Astrocyte of the cerebellum (primary cell): Measurements from ENCODE around the gene WDFY1.

Experiments used
- DNase-seq: peaks from one replicate; pipeline ENCODE4 v3.0.0-alpha.2; 2011; ENCODE audit warnings: low read depth
- H3K4me3 ChIP-seq: 2 replicates; pipeline ENCODE4 v1.5.1; 2011; ENCODE audit warnings: mild to moderate bottlenecking, low read depth, low read length, moderate library complexity
- CTCF ChIP-seq: IDR thresholded peaks from 2 replicates; pipeline ENCODE4 v1.5.1; 2012; ENCODE audit warnings: low read length, low read depth, moderate library complexity, mild to moderate bottlenecking; ENCODE audit errors: missing control alignments
- in situ Hi-C: cut with HindIII; loops from 2 replicates; pipeline ENCODE4 v1.10.0; 2017; ENCODE audit warnings: low sequenced_read_pairs

The WDFY1 gene

GRCh38 chr2:223900531-223900930 is 44.6 kb downstream of the WDFY1 start:
- H3K4me3 ChIP-seq, result no peak overlapping the region
- in situ Hi-C loops, result no loop called here
- TF ChIP-seq CTCF, result no peak
- no peak for DNase-seq

GRCh38 chr2:223900066-223900465 is 45.1 kb downstream of the WDFY1 start:
- no peak for TF ChIP-seq CTCF
- DNase-seq, result no peak
- in situ Hi-C loops, result no loop called here
- H3K4me3 ChIP-seq, result no peak overlapping the region

- no peak for DNase-seq
- no peak for TF ChIP-seq CTCF
- H3K4me3 ChIP-seq, result no peak overlapping the region
- in situ Hi-C loops, result no loop called here
Measured at GRCh38 chr2:223897669-223898330, 47.3 kb downstream of the WDFY1 start.

- H3K4me3 ChIP-seq, result no peak overlapping the region
- no peak for TF ChIP-seq CTCF
- in situ Hi-C loops, result no loop called here
- peak; percentile 9 for DNase-seq
Measured at GRCh38 chr2:223896833-223897311, 48.3 kb downstream of the WDFY1 start.

- no peak overlapping the region for H3K4me3 ChIP-seq
- DNase-seq, result no peak
- in situ Hi-C loops, result no loop called here
- TF ChIP-seq CTCF, result no peak
Measured at GRCh38 chr2:223894968-223895367, 50.2 kb downstream of the WDFY1 start.

- DNase-seq, result no peak
- in situ Hi-C loops, result no loop called here
- H3K4me3 ChIP-seq, result no peak overlapping the region
- no peak for TF ChIP-seq CTCF
Measured at GRCh38 chr2:223894009-223894408, 51.1 kb downstream of the WDFY1 start.
